Measurements from ENCODE around the gene TTC7B.

The TTC7B gene

GRCh38 chr14:90500665-90501370, 315.4 kb downstream of the TTC7B start:
- DNase-seq (ENCODE audit: low read depth) = no peak
- no peak overlapping the region for H3K4me3 ChIP-seq (ENCODE audit: control insufficient read depth, low read depth, low read length)
- no peak for TF ChIP-seq CTCF (conservative IDR thresholded peaks at IDR 0.05; ENCODE audit: control insufficient read depth, insufficient read depth, low read depth, low read length)

GRCh38 chr14:90499908-90500664, 316.1 kb downstream of the TTC7B start:
- TF ChIP-seq CTCF (conservative IDR thresholded peaks at IDR 0.05; ENCODE audit: control insufficient read depth, insufficient read depth, low read depth, low read length) = no peak
- no peak for DNase-seq (ENCODE audit: low read depth)
- H3K4me3 ChIP-seq (ENCODE audit: control insufficient read depth, low read depth, low read length) = no peak overlapping the region

GRCh38 chr14:90499121-90499520, 317.1 kb downstream of the TTC7B start:
- no peak overlapping the region for H3K4me3 ChIP-seq (ENCODE audit: control insufficient read depth, low read depth, low read length)
- no peak for DNase-seq (ENCODE audit: low read depth)
- no peak for TF ChIP-seq CTCF (conservative IDR thresholded peaks at IDR 0.05; ENCODE audit: control insufficient read depth, insufficient read depth, low read depth, low read length)

GRCh38 chr14:90498198-90498597, 318.0 kb downstream of the TTC7B start:
- no peak for TF ChIP-seq CTCF (conservative IDR thresholded peaks at IDR 0.05; ENCODE audit: control insufficient read depth, insufficient read depth, low read depth, low read length)
- H3K4me3 ChIP-seq (ENCODE audit: control insufficient read depth, low read depth, low read length) = no peak overlapping the region
- DNase-seq (ENCODE audit: low read depth) = no peak

- no peak for DNase-seq (ENCODE audit: low read depth)
- H3K4me3 ChIP-seq (ENCODE audit: control insufficient read depth, low read depth, low read length) = no peak overlapping the region
- TF ChIP-seq CTCF (conservative IDR thresholded peaks at IDR 0.05; ENCODE audit: control insufficient read depth, insufficient read depth, low read depth, low read length) = no peak
Observed at GRCh38 chr14:90496379-90496778, 319.9 kb downstream of the TTC7B start.

GRCh38 chr14:90495357-90496276, 320.6 kb downstream of the TTC7B start:
- peak; percentile 72 for DNase-seq (ENCODE audit: low read depth)
- no peak overlapping the region for H3K4me3 ChIP-seq (ENCODE audit: control insufficient read depth, low read depth, low read length)
- TF ChIP-seq CTCF (conservative IDR thresholded peaks at IDR 0.05; ENCODE audit: control insufficient read depth, insufficient read depth, low read depth, low read length) = no peak
